GM18870 (cell line): ENCODE data around the gene BCL2L11.

Source experiments
- ATAC-seq: cut with Tn5 transposase; IDR thresholded peaks from one replicate; pipeline ENCODE4 v1.9.1; 2021; ENCODE audit warnings: moderate library complexity; ENCODE audit not compliant: unreplicated experiment

Gene BCL2L11

DNA sequence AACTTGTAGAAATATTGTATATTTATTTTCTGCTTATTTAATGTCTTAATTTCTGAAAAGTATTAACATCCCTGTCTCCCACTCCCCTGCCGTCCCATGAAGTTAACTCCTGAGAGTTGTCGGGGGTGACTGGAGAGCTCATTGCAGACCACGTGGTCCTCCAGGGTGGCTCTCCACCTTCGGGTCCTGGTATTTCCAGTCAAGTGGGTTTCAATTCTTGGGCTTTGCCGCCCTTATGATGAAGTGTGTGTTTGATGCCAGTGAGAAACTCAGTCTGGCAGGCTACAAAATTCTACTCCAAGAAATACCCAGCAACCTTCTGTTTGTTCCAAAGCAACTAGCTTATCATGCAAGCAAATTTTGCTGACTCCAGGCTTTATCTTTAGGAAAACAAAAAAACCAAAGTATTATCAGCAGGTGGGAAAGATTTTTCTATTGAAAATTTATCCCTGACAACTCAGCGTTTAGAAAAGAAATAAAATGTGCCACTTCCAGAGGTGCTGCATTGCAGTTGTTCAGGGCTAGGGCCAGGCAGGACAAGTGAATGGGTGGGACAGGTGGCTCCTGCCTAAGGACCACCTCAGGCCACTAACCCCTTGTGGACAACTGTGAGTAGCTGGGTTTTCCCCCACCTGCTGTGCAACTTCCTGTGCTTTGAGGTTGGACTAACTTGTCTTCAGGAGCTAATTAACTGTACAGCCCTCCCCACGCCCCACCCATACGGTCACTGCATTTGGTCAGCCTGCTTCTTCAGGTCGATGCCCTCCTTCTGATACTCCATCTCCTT, 46.6 kb downstream of the BCL2L11 start:
- ATAC-seq, result no peak

DNA sequence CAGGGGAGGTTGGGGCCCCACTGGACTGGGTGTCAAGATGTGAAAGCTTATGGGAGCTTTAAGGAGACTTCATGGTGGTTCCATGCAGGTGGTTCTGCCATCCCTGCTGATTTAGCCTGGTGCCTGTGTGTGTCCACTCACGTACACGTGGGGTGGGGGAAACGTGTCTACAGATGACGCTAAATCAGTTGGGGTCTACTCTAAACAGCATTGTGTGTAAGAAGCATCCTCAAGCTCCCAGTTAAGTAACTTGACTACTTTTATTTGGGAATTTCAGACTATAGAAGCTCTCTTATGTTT, 47.1 kb downstream of the BCL2L11 start:
- no peak for ATAC-seq

DNA sequence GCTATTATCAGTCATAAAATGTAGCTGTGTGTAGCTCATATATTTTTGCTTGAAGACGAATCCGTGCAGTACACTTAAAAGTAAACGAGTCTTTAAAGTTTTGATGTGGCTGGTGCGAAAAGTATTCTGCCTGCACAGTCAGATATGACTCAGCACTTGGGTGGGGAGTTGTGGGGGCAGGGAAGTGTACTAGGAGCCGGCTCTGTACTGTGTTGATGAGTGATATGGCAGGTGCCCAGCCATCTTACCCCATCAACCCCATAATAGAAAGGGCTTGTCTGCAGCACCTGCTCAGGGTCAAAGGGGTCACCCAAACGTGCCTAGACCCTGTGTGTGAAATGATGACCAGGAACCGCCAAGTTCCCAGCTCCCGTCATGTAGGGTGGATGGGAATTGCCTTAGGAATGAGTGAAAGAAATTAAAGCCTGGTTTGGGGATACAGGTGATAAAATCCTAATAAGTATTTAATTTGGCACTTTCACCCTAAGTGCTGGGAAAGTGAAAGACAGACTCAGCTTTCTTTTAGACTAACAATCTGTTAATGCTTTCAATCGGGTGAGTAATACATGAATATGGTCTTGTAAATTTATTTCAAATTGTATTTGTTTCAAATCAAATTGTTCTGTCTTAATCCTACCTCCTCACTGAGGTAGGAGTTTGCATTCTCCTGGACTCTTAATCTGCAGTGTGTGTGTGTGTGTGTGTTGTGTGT, 48.0 kb downstream of the BCL2L11 start:
- ATAC-seq, result no peak

DNA sequence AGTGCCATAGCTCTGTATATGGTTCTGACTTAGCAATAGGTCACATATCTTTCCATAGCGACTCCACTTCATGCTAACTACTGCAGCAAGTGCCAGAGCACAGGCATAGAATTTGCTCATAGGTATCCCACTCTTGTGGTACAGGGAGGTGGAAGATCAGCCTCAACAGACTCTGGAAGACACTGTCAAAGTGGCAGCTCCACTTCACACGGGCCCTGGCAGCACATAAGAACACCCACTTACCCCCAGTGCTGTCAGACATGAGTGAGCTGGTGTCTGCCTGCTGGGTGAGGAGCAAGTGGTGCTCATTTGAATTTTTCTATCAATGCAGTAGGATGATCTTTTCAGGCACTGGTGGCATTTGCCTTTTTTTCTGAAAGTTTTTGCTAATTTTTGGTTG, 48.6 kb downstream of the BCL2L11 start:
- ATAC-seq, result no peak

DNA sequence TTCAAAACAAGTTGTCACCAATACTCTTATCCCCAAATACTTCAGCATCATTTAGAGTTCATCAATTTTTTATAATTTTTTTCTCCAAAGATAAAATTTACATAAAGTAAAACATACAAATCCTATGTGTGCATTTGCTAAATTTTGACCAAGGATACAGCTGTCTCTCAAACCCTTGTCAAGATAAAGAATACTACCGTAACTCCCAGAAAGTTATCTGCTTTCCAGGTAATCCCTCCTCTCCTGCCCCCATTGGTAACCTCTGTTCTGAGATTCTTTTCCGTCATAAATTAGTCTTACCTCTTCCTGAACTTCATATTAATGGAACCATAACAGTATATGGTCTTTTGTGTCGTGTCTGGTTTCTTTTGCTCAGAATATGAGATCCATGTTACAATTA, 49.2 kb downstream of the BCL2L11 start:
- no peak for ATAC-seq

DNA sequence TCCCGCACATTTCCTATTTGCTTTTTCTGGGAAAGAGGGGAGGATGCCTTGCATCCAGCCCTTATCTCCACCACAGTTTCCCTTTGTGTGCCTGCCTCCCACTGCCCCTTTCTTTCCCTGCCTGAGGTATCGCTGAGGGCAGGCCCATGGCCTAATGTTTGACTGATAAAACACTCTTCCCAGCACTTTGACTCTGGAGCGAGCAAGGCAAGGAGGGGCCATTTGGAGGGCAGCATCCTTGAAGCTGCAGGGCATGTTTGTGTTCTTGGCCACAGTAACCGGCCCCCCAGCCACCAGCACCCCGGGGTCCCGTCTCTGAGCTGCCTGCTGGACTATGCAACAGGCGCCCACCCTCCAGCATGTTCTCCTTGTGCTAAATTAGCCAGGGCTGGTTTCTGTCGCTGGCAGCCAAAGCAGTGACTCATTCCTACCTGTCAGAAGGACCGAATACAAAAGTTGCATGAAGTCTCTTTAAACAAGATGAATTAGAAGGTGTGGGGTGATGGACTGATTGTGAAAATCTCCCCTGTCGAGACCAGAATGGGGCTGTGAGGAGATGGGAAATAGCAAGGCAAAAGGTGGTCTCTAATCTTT, 50.7 kb downstream of the BCL2L11 start:
- no peak for ATAC-seq

DNA sequence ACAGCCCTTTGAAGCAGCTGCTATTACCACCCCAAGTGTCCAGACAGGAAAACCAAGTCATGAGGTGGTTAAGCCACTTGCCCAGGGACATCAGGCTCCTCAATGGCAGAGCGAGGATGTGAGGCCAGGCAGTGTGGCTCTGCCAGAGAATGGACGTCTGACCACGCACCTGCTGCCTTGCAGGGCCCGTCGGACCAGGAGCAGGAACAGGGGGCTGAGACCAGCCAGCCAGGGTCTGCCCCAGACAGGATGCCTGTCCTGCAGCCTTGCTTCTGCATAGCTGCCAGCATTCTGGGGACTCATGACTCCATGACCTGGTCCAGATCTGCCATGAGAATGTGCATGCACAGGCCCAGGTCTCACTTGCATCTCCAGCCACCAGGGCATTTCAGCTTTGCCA, 52.0 kb downstream of the BCL2L11 start:
- no peak for ATAC-seq

DNA sequence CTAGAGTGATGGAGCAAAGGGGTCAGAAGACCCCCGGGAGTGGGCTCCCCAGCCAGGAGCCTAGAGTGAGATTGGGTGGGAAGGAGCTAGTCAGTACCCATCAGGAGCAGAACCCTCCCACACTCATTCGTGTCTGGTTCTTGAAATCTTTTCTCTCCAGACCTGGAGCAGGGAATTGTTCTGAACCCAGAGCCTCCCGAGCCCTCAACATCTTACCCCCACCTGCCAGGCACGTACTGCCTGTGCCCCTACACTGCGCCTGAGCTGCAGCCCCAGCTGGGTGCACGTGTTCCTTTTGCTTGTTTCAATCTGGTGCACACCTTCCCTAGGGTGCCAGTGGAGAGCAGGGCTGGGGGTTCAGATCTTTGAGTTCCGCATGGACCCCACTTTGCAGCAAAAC, 52.6 kb downstream of the BCL2L11 start:
- no peak for ATAC-seq

DNA sequence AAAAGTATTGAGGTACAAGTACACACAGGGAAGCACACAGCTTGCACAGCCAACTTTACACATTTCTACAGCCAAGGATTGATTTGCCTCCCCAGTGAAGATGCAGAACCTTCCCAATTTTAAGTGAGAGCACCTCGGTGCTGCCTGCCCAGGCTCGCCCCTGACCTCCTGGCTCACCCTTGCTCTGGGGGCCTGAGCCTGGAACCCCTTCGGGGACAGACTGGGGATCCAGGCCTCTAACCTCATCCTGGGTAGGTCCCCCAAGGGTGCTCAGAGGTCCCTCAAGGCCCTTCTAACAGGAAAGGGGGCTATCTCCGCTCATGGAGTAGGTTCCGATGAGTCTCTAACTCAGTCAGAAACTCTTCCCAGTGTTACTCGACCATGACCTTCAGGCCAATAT, 53.1 kb downstream of the BCL2L11 start:
- ATAC-seq, result no peak

DNA sequence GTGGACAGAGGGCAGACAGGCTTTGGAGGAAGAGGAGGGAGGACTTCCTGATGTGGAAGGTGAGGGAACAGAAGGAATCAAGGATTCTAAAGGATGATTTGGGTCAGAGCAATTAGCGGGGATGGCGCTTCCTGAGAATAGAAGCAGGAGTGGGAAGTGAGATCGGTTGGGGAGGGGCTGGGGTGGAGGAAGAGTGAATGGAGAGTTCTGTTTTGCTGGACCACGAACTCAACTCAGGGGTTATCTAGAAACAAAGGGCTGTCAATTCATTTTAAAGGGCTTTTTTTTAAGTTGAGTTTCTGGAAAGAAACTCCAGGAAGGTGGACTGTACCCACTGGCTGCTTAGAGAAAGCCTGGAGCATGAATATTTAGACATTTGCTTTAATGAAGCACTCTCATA, 54.9 kb downstream of the BCL2L11 start:
- no peak for ATAC-seq

DNA sequence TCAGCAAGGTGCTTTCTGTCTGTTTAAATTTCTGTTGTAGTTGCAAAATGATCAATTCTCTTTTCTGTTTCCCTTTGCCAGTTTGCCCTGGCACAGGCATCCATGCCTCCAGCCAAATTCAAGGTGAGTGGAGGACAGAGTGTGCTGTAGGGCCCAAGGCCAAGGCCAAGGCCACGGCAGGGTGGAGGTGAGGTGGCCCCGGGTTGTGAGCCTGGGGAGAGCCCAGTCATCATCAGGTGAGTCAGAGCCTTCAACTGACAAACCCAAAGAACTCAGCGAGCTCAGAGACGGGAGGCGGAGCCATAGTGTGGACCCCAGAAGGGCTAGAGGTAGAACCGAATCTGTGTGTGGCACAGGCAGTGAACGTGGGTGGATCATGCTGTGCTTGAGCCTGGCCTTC, 55.7 kb downstream of the BCL2L11 start:
- no peak for ATAC-seq

DNA sequence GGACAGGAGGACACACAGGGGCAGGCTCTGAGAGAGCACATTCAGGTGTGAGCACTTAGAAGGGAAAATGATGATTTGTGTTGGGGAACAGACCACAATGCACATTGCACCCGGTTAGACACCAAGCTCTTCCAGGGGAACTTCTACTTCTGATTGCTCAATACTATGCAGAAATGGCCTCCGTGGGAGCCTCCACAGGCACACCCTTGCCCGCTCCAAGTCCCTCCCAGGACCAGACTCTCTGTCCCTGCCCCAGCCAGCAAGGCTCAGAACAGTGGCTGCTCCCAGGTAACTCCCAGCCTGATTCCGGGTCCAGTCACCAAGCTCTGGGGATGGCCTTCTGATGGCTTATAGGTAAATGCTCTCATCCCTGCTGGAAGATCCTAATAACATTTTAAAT, 56.2 kb downstream of the BCL2L11 start:
- ATAC-seq, result no peak

DNA sequence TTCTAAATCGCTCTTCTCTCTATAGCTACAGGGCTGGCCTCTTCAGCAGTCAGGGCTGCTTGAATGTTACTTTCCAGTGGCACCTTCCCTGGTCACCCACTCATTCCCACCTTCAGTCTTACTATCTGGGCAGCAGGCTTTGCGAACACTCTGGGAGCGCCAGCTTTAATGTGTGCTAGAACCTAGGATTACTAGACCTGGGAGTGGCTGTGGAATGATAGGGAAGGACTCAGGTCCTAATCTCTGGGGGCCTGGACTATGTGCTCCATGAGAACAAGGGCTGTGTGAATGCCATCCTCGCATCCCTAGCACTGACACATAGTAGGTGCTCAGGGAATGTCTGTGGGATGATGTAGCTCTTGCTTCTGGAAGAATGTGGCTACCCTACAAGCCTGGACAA, 57.6 kb downstream of the BCL2L11 start:
- no peak for ATAC-seq

DNA sequence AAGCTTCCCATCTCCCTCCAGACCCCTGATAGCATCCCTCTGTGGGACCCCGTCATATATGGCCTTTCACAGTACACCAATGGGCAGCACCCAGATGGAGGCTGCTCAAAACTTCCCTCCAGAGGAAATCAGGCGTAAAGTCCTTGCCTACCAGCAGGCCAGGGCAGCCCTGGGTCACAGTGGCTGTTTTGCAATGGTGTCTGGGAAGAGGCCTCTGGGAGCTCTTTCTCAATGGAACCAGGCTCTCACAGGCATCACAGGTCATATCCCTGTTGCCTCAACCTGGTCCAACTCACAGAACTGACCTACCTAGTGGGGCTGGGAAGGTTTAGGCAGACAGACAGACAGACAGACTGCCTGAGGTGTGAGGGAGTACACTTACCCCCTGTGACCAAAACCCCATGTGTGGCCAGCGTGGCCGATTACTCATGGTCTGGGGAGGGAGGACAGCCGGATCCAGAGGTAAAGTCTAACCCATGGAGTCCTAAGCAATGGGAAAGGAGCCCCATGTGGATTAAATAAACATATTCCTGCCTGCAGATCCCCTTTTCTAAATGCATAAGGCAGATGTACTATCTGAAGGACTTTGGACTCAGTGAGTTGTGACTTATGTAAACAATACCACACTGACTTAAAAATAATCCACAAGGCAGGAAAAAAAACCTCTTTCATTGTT, 58.2 kb downstream of the BCL2L11 start:
- ATAC-seq, result no peak

DNA sequence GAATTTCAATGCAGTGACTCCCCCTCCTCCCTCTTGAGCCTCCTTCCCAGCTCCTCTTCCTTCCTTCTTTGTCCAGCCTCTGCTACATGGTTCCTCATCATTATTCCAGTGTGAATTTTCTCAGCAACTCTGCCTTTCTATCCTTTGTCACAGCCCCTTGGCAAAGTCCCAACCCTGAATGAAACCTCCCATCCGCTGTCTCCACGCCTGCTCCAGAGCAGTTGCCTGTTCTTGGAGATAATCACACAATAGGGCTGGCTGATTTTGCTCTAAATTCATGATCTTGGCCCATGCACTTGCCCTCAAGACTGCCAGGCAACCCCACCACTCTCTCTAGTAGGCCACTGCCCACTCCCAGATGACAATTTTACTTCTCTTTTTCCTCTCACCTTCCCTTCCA, 61.4 kb downstream of the BCL2L11 start:
- ATAC-seq, result no peak

DNA sequence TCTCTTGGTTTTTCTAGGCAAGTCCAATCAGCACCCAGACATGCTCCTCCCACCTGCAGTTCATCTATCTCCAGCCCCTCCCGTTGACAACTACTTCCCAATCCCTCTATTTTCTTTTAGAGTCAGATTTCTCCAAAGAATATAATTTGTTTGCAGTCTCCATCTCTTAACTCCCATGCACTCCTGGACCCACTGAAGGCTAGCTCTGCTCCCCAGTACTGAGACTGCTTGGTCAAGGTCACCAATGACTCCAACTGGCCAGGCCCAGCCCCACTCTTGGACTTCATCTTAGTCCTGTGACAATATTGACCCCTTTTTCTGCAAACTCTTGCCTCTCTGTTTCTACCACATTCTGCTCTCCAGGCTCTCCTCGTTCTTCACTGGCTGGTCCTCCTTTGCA, 62.0 kb downstream of the BCL2L11 start:
- no peak for ATAC-seq

DNA sequence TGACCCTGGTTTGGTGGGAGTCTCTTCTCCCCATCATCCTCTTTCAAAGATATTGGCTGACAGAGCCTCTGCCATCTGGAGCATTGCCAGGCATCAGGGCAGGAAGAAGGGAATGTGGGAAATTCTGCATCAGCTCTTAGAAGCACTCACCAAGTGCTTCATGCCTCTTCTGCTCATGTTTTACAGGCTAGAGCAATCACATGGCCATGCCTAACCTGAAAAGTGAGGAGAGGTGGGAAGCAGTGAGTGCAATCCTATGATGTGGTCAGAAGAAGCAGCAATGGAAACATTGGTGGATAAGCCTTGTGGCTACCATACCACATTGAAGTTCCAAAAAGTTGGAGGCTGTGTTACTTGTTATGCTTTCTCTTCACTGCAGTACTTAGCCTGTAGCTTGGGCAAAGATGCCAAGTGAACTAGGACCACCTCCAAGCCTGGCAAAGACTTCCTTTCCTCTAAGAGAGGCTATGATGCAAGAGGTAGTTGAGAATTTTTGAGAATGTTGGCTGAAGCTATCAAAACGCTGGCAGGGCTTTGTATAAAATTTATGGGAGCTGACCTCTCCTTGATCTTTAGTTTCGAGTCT, 64.1 kb downstream of the BCL2L11 start:
- no peak for ATAC-seq

DNA sequence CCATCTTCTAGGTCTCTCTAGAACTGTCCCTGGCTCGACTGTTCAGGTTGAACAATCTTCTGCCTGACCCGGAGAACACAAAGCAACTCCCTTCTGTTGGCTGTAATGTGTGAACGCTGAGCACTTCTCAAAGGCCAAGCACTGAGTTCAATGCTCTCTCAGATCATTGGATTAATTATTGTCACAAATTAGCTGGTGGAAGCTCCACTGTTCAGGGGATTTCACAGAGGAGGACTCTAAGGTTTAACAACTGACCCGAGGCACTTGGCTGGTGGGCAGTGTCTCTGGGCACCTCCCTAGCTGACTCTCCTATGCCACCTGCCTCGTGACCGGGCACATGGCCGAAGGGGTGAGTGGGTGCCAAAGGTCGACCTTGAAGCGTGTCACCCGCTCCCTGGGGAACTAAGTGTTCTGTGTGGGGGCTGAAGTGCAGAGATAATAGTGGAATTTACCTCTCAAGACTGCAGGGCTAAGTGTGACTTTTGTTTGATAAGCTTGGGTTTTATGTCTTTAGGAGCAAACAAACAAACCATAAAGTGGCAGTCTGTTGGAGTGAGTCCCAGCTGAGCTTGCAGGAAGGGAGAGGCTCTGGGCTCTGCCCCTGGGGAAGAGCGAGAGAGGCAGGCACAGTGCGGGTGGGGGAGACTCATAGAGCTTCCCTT, 64.8 kb downstream of the BCL2L11 start:
- ATAC-seq, result no peak

DNA sequence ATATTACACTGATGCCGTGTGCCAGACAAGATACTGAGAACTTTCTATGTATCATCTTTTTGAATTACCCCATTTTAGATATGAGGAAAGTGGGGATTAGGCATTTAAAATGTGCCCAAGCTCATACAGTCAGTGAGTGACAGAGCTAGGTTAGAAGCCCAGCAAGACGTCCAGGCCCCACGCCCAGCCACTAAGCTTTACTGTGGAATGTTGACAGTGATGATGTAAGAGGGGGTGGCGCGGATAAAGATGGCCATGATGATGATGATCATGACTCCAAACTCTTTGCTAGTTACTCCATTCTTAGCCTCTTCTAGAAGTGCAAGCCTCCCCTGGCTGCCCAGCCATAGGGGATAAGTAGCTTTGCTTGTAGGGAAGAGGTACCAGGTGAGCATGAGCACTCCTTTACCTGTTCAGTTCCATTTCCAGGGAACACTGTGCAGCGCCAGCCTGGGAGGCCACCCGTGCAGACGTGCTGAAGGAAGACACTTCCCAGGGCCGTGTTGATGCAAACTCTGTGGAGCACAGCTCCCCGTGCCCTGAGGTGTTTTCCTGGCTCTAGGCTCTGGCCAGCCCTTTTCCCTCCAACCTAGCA, 65.5 kb downstream of the BCL2L11 start:
- ATAC-seq, result no peak

DNA sequence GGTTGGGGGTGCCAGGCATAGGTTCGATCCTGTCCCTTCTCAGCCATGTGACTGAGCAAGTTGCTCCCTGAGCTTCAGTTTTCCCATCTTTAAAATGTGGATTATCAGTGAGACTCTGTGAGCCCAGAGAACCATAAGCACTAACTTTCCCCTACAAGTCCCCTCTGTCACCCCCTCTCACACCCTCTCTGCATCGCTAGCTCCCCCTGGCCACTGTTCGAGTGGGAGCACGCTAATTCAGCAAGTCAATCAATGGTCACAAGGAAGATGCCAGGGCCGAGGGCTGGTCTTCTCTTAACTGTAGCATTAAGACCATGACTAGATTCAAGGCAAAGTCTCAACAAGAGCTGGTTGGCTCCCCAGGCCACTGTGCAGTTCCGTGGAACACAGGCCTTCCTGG, 66.2 kb downstream of the BCL2L11 start:
- ATAC-seq, result no peak

DNA sequence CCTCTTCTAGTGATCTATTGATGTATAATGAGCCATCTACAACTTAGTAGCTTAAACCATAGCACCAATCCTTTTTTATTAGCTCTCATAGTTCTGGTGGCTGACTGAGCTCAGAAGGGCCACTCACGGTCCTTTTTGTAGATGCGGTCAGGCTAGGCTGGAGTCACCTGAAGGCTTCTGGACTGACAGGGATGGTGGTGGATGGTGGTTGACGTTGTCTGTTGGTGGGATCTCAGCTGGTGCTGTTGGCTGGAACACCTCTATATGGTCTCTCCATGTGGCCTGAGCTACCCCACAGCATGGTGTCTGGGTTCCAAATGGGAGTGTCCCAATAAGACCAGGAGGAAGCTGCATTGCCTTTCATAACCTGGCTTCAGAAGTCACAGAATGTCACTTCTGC, 68.0 kb downstream of the BCL2L11 start:
- no peak for ATAC-seq
